GM19099 (cell line): ENCODE measurements around the gene CCDC171.

Experiments used
- POLR2A ChIP-seq: IDR thresholded peaks from 3 replicates; pipeline ENCODE4 v1.6.1; 2011; ENCODE audit warnings: low read depth; ENCODE audit not compliant: insufficient read length; ENCODE audit errors: extremely low read depth

Gene CCDC171

GRCh38 chr9:15961217-15961616, 408.4 kb downstream of the CCDC171 start:
- no peak for TF ChIP-seq POLR2A

DNA sequence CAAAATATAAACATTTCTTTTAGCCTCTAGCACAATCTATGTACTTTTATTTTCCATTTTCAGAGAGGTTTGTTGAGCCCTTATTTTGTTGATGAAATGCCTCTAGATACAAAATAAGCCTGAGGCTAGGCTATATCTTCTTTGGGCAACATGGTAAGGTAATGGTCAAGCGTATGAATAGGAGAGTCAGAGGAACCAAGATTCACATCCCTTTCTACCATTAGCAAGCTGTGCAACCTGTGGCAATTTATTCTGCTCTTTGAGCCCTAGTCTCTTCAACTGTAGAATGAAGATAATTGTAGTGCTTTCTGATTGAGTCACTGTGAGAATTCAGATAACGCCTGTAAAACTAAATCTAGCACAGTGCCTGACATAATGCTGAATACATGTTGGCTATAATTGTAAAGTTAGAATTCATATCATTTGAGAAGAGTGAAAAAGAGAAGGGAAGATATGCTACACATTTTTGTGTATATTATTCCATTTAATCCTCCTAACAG, 412.5 kb downstream of the CCDC171 start:
- no peak for TF ChIP-seq POLR2A

GRCh38 chr9:15966471-15966870, 413.6 kb downstream of the CCDC171 start:
- no peak for TF ChIP-seq POLR2A

DNA sequence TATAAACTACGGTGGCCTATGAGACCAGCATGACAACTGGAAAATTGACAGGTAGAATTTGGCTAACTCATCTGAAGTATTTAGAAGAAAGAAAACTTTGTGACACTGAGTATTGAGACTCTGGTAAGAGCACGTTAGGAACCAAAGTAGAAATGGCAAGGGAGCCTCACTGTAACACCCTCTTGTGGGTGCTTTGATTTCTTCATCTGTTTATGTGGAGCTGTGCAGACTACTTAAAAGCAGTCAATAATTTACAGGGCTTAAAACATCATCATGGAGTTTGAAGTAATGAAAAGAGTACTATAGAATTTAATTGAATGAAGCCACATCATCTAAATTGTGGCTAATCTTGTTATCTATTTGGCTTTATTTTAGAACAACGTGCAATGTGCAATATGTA, 414.2 kb downstream of the CCDC171 start:
- no peak for TF ChIP-seq POLR2A

DNA sequence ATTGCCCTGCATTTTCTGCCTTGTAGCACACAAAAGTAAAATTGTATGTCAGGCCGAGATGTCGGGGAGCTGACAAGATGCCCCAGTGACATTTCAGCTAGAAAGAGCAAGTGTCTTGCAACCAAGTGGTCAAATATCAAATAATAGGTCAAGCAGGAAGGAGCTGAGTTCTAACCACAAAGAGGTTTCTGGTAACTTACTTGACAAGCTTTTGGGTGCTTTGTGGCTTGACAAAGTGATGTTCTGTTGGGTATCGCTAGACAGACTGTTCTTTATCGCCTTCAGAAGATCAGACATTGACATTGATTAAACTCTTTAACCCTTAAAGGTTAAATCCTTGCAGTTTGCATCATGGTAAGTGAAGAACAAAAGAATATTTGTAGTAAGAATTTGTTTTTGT, 419.9 kb downstream of the CCDC171 start:
- TF ChIP-seq POLR2A, result no peak

GRCh38 chr9:15975101-15975778, 422.4 kb downstream of the CCDC171 start:
- no peak for TF ChIP-seq POLR2A

GRCh38 chr9:15977438-15977837, 424.6 kb downstream of the CCDC171 start:
- TF ChIP-seq POLR2A, result no peak

DNA sequence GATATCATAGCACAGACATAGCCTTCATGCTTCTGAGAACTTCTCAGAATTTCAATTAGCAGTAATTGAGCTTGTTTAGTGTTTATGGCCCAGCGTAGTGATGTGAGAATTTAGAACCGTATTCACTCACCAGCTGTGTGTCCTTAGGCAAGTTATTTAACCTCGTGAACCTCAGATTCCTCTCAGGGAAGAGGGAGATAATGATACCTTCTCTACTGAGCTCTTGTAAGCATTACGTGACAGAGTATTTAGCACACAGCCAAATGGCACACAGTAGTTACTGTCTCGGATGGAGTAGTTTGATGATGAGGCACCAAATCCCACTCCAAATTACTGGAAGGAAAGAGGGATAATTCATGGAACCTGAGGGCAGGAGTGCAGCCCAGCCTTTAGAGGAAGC, 429.3 kb downstream of the CCDC171 start:
- TF ChIP-seq POLR2A, result no peak

DNA sequence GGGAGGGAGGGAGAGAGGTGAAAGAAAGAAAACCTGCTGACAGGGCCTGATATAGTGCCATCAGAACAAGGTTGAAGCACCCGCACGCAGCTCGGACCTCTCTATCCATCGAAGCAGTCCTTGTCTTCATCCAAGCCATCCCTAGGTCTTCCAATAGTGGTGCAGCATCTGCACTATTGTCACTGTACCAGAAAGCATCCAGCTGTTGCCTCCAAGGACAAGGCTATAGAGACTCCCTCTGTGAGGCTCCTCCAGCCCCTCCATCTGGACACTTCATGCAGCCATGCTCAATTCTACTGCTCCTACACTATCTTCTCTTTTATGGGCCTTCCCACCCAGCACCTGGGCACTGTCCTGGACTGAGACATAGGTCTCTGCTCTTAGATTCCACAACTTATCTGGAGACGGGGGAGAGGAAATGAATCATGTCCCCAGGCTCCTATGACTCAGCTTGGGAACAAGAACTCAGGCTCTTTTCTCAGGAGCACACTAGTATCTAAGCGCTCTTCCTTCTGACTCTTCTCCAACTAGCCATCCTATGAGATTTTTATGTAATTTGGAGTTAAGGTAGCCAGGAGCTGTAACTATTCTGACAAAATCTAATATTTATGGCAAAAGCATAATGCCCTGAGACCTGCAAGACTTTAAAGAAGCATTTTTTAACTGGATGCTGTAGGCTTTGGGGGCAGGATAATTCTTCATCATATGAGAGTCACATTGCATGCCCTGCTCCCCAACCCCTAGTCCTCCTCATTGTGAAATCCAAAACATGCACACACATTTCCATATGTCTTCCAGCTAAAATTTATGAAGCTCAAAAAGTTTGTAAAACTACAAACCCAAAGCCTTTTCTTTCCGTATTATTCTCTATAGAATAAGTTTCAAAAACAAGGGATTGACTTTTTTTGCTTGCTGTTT, 446.8 kb downstream of the CCDC171 start:
- no peak for TF ChIP-seq POLR2A

- TF ChIP-seq POLR2A, result no peak
These were observed 448.0 kb downstream of the CCDC171 start for GRCh38 chr9:16000811-16001210.

- TF ChIP-seq POLR2A, result no peak
These were observed 449.0 kb downstream of the CCDC171 start for GRCh38 chr9:16001856-16002255.

DNA sequence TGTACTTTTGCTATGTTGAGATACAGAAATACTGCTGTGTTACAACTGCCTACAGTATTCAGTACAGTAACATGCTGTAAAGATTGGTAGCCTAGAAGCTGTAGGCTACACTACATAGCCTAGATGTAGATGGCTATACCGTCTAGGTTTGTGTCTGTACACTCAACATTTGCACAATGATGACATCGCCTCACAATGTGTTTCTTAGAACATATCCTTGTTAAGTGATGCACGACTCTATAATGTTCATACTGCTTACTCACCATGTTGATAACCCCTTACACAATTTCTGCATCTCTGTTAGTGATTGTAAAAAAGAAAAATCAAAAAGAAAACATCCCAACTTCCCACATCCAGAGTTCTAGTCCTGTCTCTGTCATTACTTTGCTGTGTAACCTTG, 450.0 kb downstream of the CCDC171 start:
- no peak for TF ChIP-seq POLR2A

- no peak for TF ChIP-seq POLR2A
These were observed 450.9 kb downstream of the CCDC171 start for GRCh38 chr9:16003785-16004184.

DNA sequence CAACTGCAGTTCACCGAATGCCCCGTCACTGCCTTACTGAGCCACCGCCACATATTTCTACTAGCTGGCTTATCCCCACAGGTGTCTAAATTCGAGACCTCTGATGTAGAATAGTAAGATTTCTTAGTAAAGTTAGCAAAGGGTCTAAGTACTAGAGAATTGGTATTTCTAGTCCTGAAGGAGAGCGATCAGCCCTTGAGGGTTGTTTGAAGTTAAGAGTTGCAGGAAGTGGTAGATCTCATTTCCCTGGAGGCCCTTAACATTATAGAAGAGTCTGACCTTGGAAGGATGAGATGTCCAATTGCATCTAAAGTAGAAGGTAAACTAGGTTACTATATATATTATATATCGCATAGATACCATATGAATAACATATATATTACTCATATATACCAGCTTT, 451.8 kb downstream of the CCDC171 start:
- TF ChIP-seq POLR2A, result no peak

- TF ChIP-seq POLR2A, result no peak
These were observed 457.4 kb downstream of the CCDC171 start for GRCh38 chr9:16010221-16010620.

DNA sequence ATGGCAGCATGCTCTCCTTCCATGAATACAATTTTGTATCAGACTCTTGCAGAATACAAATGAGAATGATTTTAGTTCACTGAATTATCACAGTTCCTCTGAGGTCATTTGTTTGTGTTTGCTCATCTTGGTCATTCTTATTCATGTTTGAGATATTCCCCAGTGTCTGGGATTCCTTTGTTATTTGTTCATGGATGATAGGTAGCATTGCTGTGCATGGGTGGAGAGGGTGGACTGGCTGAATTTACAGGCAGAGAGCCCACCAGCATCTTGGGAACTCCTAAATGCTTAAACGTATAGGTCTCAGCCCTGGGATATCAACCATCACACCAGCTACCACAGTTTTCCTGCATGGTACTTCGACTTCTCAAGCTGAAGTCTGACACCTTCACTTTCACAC, 459.8 kb downstream of the CCDC171 start:
- no peak for TF ChIP-seq POLR2A
